NCI-H2029 (cell line): ENCODE measurements around the gene PCDHGA9.
"Not testable (repeated sequence)": the region's sequence is repeated elsewhere in the genome, so short reads cannot be mapped to it uniquely, and the experiment has no call there.

Experiments used
- DNase-seq: peaks from one replicate; lab custom pipeline; 2025; lab: John Stamatoyannopoulos, UW

The PCDHGA9 gene

GRCh38 chr5:141414548-141415274 lies 12.1 kb downstream of the PCDHGA9 start:
- DNase-seq = not testable (repeated sequence)

GRCh38 chr5:141415275-141415618 lies 12.7 kb downstream of the PCDHGA9 start:
- not testable (repeated sequence) for DNase-seq

GRCh38 chr5:141417494-141418172 lies 15.1 kb downstream of the PCDHGA9 start, which contains the start of gene PCDHGB7:
TSS of gene PCDHGB7 (plus strand) at chr5:141417677. CDS start at chr5:141417860, 183 bp downstream.
- DNase-seq = not testable (repeated sequence)

- DNase-seq = no peak
These were observed 16.7 kb downstream of the PCDHGA9 start for GRCh38 chr5:141419074-141419880.

- no peak for DNase-seq
These were observed 18.4 kb downstream of the PCDHGA9 start, which contains the start of gene PCDHGA11 for GRCh38 chr5:141420855-141421488. TSS of gene PCDHGA11 (plus strand) at chr5:141421051. CDS start at chr5:141421228, 177 bp downstream.

- no peak for DNase-seq
These were observed 18.9 kb downstream of the PCDHGA9 start for GRCh38 chr5:141421489-141421855.

DNA sequence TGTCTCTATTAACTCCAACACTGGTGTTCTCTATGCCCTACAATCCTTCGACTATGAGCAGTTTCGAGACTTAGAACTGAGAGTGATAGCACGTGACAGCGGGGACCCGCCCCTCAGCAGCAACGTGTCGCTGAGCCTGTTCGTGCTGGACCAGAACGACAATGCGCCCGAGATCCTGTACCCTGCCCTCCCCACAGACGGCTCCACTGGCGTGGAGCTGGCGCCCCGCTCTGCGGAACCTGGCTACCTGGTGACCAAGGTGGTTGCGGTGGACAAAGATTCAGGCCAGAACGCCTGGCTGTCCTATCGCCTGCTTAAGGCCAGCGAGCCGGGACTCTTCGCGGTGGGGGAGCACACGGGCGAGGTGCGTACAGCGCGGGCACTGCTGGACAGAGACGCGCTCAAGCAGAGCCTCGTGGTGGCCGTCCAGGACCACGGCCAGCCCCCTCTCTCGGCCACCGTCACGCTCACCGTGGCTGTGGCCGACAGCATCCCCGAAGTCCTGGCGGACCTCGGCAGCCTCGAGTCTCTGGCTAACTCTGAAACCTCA lies 20.2 kb downstream of the PCDHGA9 start:
- no peak for DNase-seq

- no peak for DNase-seq
These were observed 25.3 kb downstream of the PCDHGA9 start for GRCh38 chr5:141427783-141428426.

DNA sequence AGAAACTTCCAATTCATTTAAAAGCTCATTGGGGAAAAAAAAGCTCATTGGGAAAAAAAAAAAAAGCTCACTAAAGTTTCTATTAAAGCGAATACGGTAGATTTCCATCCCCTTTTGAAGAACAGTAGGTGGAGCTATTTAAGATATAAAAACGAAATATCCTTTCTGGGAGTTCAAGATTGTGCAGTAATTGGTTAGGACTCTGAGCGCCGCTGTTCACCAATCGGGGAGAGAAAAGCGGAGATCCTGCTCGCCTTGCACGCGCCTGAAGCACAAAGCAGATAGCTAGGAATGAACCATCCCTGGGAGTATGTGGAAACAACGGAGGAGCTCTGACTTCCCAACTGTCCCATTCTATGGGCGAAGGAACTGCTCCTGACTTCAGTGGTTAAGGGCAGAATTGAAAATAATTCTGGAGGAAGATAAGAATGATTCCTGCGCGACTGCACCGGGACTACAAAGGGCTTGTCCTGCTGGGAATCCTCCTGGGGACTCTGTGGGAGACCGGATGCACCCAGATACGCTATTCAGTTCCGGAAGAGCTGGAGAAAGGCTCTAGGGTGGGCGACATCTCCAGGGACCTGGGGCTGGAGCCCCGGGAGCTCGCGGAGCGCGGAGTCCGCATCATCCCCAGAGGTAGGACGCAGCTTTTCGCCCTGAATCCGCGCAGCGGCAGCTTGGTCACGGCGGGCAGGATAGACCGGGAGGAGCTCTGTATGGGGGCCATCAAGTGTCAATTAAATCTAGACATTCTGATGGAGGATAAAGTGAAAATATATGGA lies 27.9 kb downstream of the PCDHGA9 start, which contains the start of gene PCDHGA12:
PCDHGA12 (plus strand) TSS at position 176 of the 782 bp plus-strand sequence; CDS start at position 429, 253 bp downstream.
- DNase-seq = no peak

DNA sequence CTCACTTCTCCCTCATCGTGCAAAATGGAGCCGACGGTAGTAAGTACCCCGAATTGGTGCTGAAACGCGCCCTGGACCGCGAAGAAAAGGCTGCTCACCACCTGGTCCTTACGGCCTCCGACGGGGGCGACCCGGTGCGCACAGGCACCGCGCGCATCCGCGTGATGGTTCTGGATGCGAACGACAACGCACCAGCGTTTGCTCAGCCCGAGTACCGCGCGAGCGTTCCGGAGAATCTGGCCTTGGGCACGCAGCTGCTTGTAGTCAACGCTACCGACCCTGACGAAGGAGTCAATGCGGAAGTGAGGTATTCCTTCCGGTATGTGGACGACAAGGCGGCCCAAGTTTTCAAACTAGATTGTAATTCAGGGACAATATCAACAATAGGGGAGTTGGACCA lies 28.7 kb downstream of the PCDHGA9 start:
- no peak for DNase-seq

GRCh38 chr5:141432308-141432707 lies 29.7 kb downstream of the PCDHGA9 start:
- not testable (repeated sequence) for DNase-seq

DNA sequence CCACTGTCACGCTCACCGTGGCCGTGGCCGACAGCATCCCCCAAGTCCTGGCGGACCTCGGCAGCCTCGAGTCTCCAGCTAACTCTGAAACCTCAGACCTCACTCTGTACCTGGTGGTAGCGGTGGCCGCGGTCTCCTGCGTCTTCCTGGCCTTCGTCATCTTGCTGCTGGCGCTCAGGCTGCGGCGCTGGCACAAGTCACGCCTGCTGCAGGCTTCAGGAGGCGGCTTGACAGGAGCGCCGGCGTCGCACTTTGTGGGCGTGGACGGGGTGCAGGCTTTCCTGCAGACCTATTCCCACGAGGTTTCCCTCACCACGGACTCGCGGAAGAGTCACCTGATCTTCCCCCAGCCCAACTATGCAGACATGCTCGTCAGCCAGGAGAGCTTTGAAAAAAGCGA lies 30.1 kb downstream of the PCDHGA9 start:
- DNase-seq = not testable (repeated sequence)

- no peak for DNase-seq
These were observed 31.4 kb downstream of the PCDHGA9 start for GRCh38 chr5:141434006-141434405.

DNA sequence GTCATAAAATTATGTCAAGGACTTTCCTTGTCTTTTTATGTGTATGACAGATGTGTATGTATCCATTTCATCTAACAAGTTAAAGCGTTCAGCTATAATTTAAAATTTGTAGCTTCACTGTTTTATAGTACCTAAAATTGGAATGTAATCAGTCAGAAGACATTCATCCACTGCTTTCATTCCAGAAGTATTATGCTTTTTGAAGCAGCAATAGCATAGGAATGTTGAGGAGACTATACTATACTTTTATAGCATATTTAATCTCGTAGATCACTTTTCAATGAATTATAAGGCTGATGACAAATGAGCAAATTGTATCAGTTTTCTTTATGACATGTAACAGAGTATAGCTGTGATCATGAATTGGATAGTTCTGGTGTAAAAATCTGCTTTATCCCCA lies 34.6 kb downstream of the PCDHGA9 start:
- DNase-seq = no peak

- no peak for DNase-seq
These were observed 37.0 kb downstream of the PCDHGA9 start for GRCh38 chr5:141439411-141440141.

GRCh38 chr5:141440341-141440740 lies 37.8 kb downstream of the PCDHGA9 start:
- no peak for DNase-seq

DNA sequence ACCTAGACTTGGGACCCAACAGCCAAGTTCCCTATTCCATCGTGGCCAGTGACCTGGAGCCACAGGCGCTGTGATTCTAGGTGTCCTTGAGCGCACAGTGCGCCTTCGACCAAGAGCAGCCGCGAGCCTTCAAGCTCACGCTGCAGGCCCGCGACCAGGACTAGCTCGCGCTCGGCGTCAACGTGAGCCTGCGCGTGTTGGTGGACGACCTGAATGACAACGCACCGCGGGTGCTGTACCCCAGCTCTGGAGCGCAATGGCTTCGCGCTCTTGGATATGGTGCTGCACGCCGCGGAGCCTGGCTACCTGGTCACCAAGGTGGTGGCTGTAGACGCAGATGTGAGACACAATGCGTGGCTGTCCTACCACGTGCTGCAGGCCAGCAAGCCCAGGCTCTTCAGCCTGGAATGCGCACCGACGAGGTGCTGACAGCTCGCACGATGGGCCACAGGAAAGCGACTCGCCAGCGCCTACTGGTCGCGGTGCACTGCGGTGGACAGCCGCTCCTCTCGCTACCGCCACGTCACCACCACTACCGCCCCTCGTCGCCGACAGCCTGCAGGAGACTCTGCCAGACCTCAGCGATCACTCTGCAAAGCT lies 39.1 kb downstream of the PCDHGA9 start:
- DNase-seq = no peak
